Right atrium auricular region (tissue), 2 donors: Measurements from ENCODE around the gene RGS9. TPM values are rescaled to one million over a fixed set of nuclear protein-coding genes. Genes with fewer than 3 reads are reported as not detected.

Experiments
- DNase-seq: peaks from one replicate; pipeline ENCODE4 v3.0.0-alpha.2; 2019; ENCODE audit warnings: low spot score
- H3K27ac ChIP-seq, 2 donors: fragments of 200-600 bp; sonication (generic); 1 replicate in 1 of 2; 2 replicates in 1 of 2; pipeline ENCODE4 v1.5.1; 2016 to 2019
- H3K27me3 ChIP-seq, 2 donors: fragments of 200-600 bp; sonication (generic); one replicate each; pipeline versions ENCODE4 v1.5.1 to v1.6.0; 2017 to 2019
- H3K36me3 ChIP-seq: fragments of 200-600 bp; sonication (generic); one replicate; pipeline ENCODE4 v1.5.1; 2016
- H3K4me1 ChIP-seq, 2 donors: fragments of 200-600 bp; sonication (generic); one replicate each; pipeline versions ENCODE4 v1.5.1 to v1.6.0; 2017 to 2019
- H3K4me3 ChIP-seq, 2 donors: fragments of 200-600 bp; sonication (generic); 1 replicate in 1 of 2; 2 replicates in 1 of 2; pipeline ENCODE4 v1.5.1; 2017 to 2019; ENCODE audit warnings: mild to moderate bottlenecking in 1 of 2, moderate library complexity in 1 of 2
- H3K9me3 ChIP-seq, 2 donors: fragments of 200-600 bp; sonication (generic); one replicate each; pipeline ENCODE4 v1.5.1; 2019
- CTCF ChIP-seq, 2 donors: fragments of 200-600 bp; sonication (generic); IDR thresholded peaks; one replicate each; pipeline ENCODE4 v1.5.1; 2019; ENCODE audit warnings: antibody characterized with exemption in 2 of 2
- total RNA-seq, 2 donors: library from RNA; depleted of rRNA; stranded (reverse); fragments of >200 nt; gene quantifications; one replicate each; pipeline ENCODE4 v1.1.0, GENCODE V29; 2016

The RGS9 gene
- total RNA-seq, 2 donors from 2014 or later: 2.3 to 6.9 TPM

GRCh38 chr17:65231662-65232335 lies 94.6 kb downstream of the RGS9 start:
- peak in 1 of 2 donors; percentile 67 for TF ChIP-seq CTCF (IDR thresholded peaks at IDR 0.05)
- no peak overlapping the region for H3K27ac ChIP-seq
- peaks cover 0 to 10% of the 10 kb centered on the region in 2 donors for H3K9me3 ChIP-seq
- H3K4me1 ChIP-seq: no peaks in the 10 kb centered on the region
- no peaks in the 10 kb centered on the region for H3K27me3 ChIP-seq
- no peak overlapping the region for H3K4me3 ChIP-seq
- no peak for DNase-seq
- no peaks in the 10 kb centered on the region for H3K36me3 ChIP-seq

- no peaks in the 10 kb centered on the region for H3K4me1 ChIP-seq
- H3K27ac ChIP-seq: no peak overlapping the region
- TF ChIP-seq CTCF (IDR thresholded peaks at IDR 0.05): no peak
- H3K36me3 ChIP-seq: no peaks in the 10 kb centered on the region
- H3K4me3 ChIP-seq: no peak overlapping the region
- DNase-seq: no peak
- H3K9me3 ChIP-seq: peaks cover 0 to 10% of the 10 kb centered on the region in 2 donors
- H3K27me3 ChIP-seq: no peaks in the 10 kb centered on the region
Measured at GRCh38 chr17:65235284-65235683, 98.1 kb downstream of the RGS9 start.

GRCh38 chr17:65236321-65236720 lies 99.2 kb downstream of the RGS9 start:
- no peaks in the 10 kb centered on the region for H3K27me3 ChIP-seq
- no peak overlapping the region for H3K27ac ChIP-seq
- no peaks in the 10 kb centered on the region for H3K36me3 ChIP-seq
- peaks cover 0 to 10% of the 10 kb centered on the region in 2 donors for H3K9me3 ChIP-seq
- no peaks in the 10 kb centered on the region for H3K4me1 ChIP-seq
- DNase-seq: no peak
- H3K4me3 ChIP-seq: no peak overlapping the region
- TF ChIP-seq CTCF (IDR thresholded peaks at IDR 0.05): no peak

GRCh38 chr17:65243838-65244625 lies 106.9 kb downstream of the RGS9 start:
- DNase-seq: no peak
- TF ChIP-seq CTCF (IDR thresholded peaks at IDR 0.05): no peak
- Histone ChIP-seq H3K27ac (no peak overlapping the region), H3K4me3 (no peak overlapping the region), H3K4me1 (no peaks in the 10 kb centered on the region), H3K9me3 (no peaks in the 10 kb centered on the region), H3K36me3 (no peaks in the 10 kb centered on the region), H3K27me3 (no peaks in the 10 kb centered on the region)

- H3K4me1 ChIP-seq: no peaks in the 10 kb centered on the region
- no peak for TF ChIP-seq CTCF (IDR thresholded peaks at IDR 0.05)
- no peaks in the 10 kb centered on the region for H3K27me3 ChIP-seq
- H3K27ac ChIP-seq: no peak overlapping the region
- H3K4me3 ChIP-seq: no peak overlapping the region
- no peaks in the 10 kb centered on the region for H3K9me3 ChIP-seq
- no peaks in the 10 kb centered on the region for H3K36me3 ChIP-seq
- no peak for DNase-seq
Measured at GRCh38 chr17:65246252-65246651, 109.1 kb downstream of the RGS9 start.
